Osteocyte (in vitro differentiated cells): ENCODE measurements around the gene NLGN1. TPM values are rescaled to one million over a fixed set of nuclear protein-coding genes. Genes with fewer than 3 reads are reported as not detected.

Experiments
- DNase-seq: peaks from one replicate; pipeline ENCODE4 v3.0.0; 2021; ENCODE audit warnings: mixed read lengths; ENCODE audit not compliant: unreplicated experiment; ENCODE audit errors: extremely low spot score
- H3K27ac Mint-ChIP-seq: one replicate; pipeline ENCODE4 v1.8.0; 2021; ENCODE audit warnings: mild to moderate bottlenecking, mixed read lengths; ENCODE audit not compliant: unreplicated experiment
- H3K27me3 Mint-ChIP-seq: one replicate; pipeline ENCODE4 v1.8.0; 2021; ENCODE audit warnings: mixed read lengths; ENCODE audit not compliant: unreplicated experiment
- H3K36me3 Mint-ChIP-seq: one replicate; pipeline ENCODE4 v1.8.0; 2021; ENCODE audit warnings: mixed read lengths; ENCODE audit not compliant: unreplicated experiment
- H3K4me1 Mint-ChIP-seq: one replicate; pipeline ENCODE4 v1.8.0; 2021; ENCODE audit warnings: mixed read lengths; ENCODE audit not compliant: unreplicated experiment
- H3K4me3 Mint-ChIP-seq: one replicate; pipeline ENCODE4 v1.8.0; 2021; ENCODE audit warnings: mild to moderate bottlenecking, moderate library complexity, mixed read lengths; ENCODE audit not compliant: unreplicated experiment
- H3K9me3 Mint-ChIP-seq: one replicate; pipeline ENCODE4 v1.8.0; 2021; ENCODE audit warnings: mixed read lengths; ENCODE audit not compliant: unreplicated experiment
- CTCF ChIP-seq: fragments of 200-600 bp; sonication (generic); IDR thresholded peaks from 2 replicates; pipeline ENCODE4 v1.5.0; 2021; ENCODE audit warnings: antibody characterized with exemption, mild to moderate bottlenecking, moderate library complexity
- total RNA-seq: library from RNA; stranded (reverse); gene quantifications from 2 replicates; pipeline ENCODE4 v1.2.1, GENCODE V29; 2021

NLGN1 gene
- total RNA-seq, 1 donor from 2014 or later, result 3.9 TPM

- Mint-ChIP-seq H3K27ac (no peak overlapping the region), H3K27me3 (no peaks in the 10 kb centered on the region), H3K36me3 (no peaks in the 10 kb centered on the region), H3K4me3 (no peak overlapping the region), H3K4me1 (no peaks in the 10 kb centered on the region), H3K9me3 (no peaks in the 10 kb centered on the region)
- no peak for TF ChIP-seq CTCF
- no peak for DNase-seq
These were observed 500.1 kb downstream of the NLGN1 start for GRCh38 chr3:173897631-173898030.

GRCh38 chr3:173901649-173902048, 504.1 kb downstream of the NLGN1 start:
- no peaks in the 10 kb centered on the region for H3K27me3 Mint-ChIP-seq
- no peaks in the 10 kb centered on the region for H3K4me1 Mint-ChIP-seq
- TF ChIP-seq CTCF, result no peak
- peaks cover 4% of the 10 kb centered on the region for H3K9me3 Mint-ChIP-seq
- H3K4me3 Mint-ChIP-seq, result no peak overlapping the region
- H3K36me3 Mint-ChIP-seq, result no peaks in the 10 kb centered on the region
- DNase-seq, result no peak
- H3K27ac Mint-ChIP-seq, result no peak overlapping the region

DNA sequence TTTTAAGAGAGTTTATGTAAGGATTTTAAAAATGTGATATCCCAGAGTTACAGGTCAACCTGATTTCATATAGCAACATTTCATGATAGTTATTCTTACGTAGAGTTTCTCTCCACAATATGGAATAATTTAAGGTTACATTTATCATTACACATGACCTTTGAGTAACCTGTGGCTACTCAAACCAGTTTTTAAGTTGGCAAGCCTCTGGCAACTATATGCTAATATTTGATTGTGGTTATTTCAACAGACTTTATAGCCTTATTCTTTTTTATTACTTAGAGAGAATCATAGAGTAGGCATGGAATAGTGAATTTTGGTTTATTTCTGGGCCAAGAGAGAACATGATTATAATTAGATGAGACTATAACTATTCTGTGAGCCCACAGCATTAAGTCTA, 504.9 kb downstream of the NLGN1 start:
- no peak overlapping the region for H3K4me3 Mint-ChIP-seq
- TF ChIP-seq CTCF, result no peak
- H3K27ac Mint-ChIP-seq, result no peak overlapping the region
- no peaks in the 10 kb centered on the region for H3K27me3 Mint-ChIP-seq
- no peaks in the 10 kb centered on the region for H3K36me3 Mint-ChIP-seq
- DNase-seq, result no peak
- no peaks in the 10 kb centered on the region for H3K4me1 Mint-ChIP-seq
- H3K9me3 Mint-ChIP-seq, result peaks cover 4% of the 10 kb centered on the region

DNA sequence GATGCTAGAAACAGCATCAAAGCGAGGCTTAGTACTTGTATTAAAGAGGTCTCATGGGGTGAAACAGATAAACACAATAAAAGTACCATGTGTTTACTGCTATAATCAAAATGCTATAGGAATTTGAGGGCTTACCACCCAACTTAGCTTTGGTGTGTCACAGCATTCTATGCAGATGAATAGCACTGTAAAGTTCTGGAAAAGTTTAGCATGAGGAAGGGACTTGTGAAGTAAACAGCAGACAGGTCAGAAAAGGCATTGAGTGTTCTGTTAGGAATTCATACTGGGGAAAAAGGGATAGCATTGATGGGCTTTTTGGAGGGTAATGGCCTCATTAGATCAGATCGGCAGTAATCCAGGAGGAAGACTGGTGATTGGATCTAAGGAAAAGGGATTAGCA, 505.3 kb downstream of the NLGN1 start:
- no peaks in the 10 kb centered on the region for H3K36me3 Mint-ChIP-seq
- H3K4me1 Mint-ChIP-seq, result no peaks in the 10 kb centered on the region
- TF ChIP-seq CTCF, result no peak
- no peak overlapping the region for H3K4me3 Mint-ChIP-seq
- DNase-seq, result no peak
- H3K27me3 Mint-ChIP-seq, result no peaks in the 10 kb centered on the region
- peaks cover 4% of the 10 kb centered on the region for H3K9me3 Mint-ChIP-seq
- no peak overlapping the region for H3K27ac Mint-ChIP-seq

DNA sequence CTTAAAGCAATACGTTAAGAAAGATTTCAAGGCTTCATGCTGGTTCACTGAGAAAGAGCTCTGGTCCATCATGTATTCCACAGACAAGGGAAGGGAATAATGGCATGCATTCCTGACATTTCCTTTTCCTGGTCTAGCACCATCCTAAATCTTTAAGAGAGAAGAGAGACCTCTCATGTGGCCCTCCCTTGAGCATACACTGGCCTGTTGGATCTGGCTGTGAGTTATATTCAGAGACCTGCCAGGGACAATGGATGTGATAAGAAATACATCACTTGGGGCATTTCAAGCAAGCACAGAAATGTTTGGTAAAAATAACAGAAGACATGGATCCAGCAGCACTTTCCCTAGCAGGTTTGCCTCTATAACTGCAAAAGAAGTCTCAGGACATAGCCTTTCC, 507.8 kb downstream of the NLGN1 start:
- DNase-seq, result no peak
- peaks cover 4% of the 10 kb centered on the region for H3K9me3 Mint-ChIP-seq
- H3K36me3 Mint-ChIP-seq, result no peaks in the 10 kb centered on the region
- H3K27me3 Mint-ChIP-seq, result no peaks in the 10 kb centered on the region
- no peak for TF ChIP-seq CTCF
- no peak overlapping the region for H3K4me3 Mint-ChIP-seq
- no peak overlapping the region for H3K27ac Mint-ChIP-seq
- H3K4me1 Mint-ChIP-seq, result no peaks in the 10 kb centered on the region
